ENCODE data around the gene DHRSX.

Gene DHRSX

GRCh38 chrX:2452799-2453198 is 48.0 kb downstream of the DHRSX start:
- DNase-seq: no peak

- no peak for DNase-seq
Measured at GRCh38 chrX:2452317-2452784, 48.4 kb downstream of the DHRSX start.

- DNase-seq: no peak
Measured at GRCh38 chrX:2451501-2452316, 49.1 kb downstream of the DHRSX start.

- DNase-seq: no peak
Measured at GRCh38 chrX:2450681-2451080, 50.1 kb downstream of the DHRSX start.

DNA sequence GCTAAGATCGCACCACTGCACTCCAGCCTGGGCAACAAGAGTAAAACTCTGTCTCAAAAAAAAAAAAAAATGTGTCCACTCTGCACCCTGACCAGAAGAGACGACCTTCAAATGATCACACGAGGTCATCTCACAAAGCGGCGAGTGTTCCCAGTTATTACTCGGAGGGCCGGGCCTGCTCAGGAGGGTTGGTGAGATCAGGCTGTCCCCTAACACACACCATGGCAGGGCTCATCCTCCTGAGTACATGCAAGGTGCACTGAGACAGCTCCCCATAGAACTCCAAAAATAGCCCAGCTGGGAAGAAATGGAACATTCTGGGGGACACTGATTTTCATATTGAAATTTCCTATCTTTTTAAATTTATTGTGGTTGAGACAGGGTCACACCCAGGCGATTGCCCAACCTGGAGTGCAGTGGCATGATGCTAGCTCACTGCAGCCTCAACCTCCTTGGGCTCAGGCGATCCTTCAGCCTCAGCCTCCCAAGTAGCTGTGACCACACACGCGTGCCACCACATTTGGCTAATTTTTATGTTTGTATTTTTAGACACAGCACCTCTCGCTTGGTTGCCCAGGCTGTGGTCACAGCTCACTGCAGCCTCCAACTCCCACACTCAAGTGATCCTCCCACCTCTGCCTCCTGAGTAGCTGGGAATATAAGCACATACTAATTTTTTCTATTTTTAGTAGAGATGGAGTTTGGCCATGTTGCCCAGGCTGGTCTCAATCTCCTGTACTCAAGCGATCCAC is 51.5 kb downstream of the DHRSX start:
- DNase-seq: no peak

- no peak for DNase-seq
Measured at GRCh38 chrX:2447484-2447883, 53.3 kb downstream of the DHRSX start.

- DNase-seq: no peak
Measured at GRCh38 chrX:2446815-2447214, 54.0 kb downstream of the DHRSX start.

DNA sequence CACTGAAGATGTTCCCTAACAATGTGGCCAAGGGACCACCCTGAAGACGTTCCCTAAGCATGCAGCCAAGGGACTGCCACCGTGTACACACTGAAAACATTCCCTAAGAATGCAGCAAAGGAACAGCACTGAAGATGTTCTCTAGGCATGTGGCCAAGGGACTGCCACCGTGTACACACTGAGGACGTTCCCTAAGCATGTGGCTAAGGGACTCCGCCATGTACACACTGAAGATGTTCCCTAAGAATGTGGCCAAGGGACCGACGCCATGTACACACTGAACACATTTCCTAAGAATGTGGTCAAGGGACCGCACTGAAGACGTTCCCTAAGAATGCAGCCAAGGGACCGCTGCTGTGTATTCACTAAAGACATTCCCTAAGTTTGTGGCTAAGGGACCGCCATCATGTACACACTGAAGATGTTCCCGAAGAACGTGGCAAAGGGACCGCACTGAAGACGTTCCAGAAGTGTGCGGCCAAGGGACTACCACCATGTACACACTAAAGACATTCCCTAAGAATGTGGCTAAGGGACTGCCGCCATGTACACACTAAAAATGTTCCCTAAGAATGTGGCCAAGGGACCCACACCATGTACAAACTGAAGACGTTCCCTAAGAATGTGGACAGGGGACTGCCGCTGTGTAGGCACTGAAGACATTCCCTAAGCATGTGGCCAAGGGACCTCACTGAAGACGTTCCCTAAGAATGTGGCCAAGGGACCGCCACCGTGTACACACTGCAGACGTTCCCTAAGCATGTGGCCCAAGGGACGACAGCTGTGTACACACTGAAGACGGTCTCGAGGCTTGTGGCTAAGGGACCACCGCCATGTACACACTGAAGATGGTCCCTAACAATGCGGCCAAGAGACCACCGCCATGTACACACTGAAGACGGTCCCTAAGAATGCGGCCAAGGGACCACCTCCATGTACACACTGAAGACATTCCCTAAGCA is 54.8 kb downstream of the DHRSX start:
- DNase-seq: no peak

GRCh38 chrX:2442694-2443093 is 58.1 kb downstream of the DHRSX start:
- no peak for DNase-seq

- no peak for DNase-seq
Measured at GRCh38 chrX:2441466-2441865, 59.3 kb downstream of the DHRSX start.

- DNase-seq: no peak
Measured at GRCh38 chrX:2439613-2440012, 61.2 kb downstream of the DHRSX start.

- DNase-seq: no peak
Measured at GRCh38 chrX:2435465-2435864, 65.3 kb downstream of the DHRSX start.

DNA sequence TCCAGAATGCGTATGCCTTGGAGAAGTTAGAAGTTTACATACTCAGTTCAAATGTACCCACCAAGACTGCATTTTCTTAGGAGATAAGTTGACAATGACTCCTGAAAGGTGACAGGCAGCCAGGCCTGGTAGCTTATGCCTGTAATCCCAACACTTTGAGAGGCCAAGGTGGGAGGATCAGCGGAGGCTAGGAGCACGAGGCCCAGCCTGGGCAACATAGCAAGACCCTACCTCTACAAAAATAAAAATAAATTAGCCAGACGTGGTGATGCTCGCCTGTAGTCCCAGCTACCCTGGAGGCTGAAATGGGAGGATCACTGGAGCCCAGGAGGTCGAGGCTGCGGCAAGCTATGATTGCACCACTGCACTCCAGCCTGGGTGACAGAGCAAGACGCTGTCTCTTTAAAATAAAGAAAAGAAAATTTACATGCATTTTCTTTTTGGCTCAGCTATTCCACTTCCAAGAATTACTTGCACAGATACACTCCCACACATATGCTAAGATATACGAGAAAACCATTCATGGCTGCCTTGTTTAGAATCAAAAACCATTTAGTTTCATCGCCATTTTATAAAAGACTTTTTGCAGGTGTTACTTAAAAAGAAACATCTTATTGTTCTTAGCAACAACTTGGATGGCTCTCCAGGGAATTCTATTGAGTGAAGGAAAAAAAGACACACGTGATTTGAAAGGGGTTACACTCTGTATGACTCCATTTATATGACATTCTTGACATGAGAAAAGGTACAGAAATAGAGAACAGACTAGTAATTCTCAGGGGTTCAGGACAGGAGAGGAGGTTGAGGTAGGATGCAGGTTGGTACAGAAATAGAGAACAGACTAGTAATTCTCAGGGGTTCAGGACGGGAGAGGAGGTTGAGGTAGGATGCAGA is 66.3 kb downstream of the DHRSX start:
- DNase-seq: no peak

GRCh38 chrX:2432298-2432863 is 68.4 kb downstream of the DHRSX start:
- no peak for DNase-seq

- no peak for DNase-seq
Measured at GRCh38 chrX:2430265-2430825, 70.4 kb downstream of the DHRSX start.

DNA sequence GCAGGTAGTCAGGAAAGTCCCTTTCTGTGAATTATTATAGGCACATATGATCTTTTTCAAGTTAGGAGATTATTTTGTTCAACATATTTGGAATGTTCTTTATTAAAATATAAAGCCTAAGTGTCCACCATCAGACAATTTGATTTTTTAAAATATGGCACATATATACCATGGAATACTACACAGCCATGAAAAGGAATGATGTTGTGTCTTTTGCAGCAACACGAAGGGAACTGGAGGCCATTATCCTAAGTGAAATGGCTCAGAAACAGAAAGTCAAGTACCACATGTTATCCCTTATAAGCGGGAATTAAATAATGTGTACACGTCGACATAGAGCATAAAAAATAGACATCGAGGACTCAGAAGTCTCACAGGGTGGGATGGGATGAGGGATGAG is 73.0 kb downstream of the DHRSX start:
- no peak for DNase-seq

DNA sequence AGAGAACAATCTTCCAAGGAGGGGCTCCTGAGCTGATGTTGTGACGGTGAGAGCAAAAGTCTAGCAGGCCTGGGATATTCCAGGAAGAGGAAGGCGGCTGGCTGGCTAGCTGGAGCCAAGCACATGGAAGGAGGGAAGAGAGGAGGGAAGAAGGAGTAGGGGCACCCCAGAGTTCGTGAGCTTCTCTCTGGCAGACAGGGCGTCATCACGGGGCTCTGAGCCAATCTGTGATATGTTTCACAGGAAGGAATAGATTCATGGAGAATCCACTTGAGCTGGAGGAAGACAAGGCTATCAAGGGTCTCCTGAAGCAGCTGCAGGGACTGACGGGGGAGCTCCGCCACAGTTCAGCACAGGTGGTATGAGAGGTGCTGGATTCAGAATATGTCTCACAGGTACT is 73.6 kb downstream of the DHRSX start:
- DNase-seq: no peak

GRCh38 chrX:2426289-2426882 is 74.4 kb downstream of the DHRSX start:
- no peak for DNase-seq

- DNase-seq: no peak
Measured at GRCh38 chrX:2425286-2426071, 75.3 kb downstream of the DHRSX start.

GRCh38 chrX:2424317-2424716 is 76.5 kb downstream of the DHRSX start:
- no peak for DNase-seq
